ENCODE results near the gene LBH.

DNA sequence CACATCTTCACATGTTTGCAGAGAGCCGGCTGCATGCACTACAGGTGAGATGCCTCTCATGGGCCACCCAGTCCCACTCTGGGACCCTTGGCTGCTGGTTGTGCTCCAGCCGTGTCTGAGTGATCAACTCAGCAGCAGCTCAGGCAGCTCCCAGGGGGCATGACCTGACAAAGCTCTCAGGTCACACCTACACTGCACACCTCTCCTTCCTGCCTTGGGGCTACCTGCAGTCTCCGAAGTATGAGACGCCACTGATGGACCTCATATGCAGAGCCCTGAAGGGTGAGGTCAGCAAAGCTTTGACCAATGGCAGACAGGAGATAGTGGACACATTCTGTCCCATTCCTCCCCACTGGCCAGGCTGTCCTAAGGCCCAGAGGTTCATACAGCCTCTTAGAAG, 51.4 kb downstream of the LBH start:
- TF ChIP-seq EP300 (IDR thresholded peaks at IDR 0.05; ENCODE audit: low read depth) (no peak), POLR2A (IDR thresholded peaks at IDR 0.05) (no peak), POLR2AphosphoS5 (IDR thresholded peaks at IDR 0.05) (no peak)
- TF ChIP-seq, protein P1, sequence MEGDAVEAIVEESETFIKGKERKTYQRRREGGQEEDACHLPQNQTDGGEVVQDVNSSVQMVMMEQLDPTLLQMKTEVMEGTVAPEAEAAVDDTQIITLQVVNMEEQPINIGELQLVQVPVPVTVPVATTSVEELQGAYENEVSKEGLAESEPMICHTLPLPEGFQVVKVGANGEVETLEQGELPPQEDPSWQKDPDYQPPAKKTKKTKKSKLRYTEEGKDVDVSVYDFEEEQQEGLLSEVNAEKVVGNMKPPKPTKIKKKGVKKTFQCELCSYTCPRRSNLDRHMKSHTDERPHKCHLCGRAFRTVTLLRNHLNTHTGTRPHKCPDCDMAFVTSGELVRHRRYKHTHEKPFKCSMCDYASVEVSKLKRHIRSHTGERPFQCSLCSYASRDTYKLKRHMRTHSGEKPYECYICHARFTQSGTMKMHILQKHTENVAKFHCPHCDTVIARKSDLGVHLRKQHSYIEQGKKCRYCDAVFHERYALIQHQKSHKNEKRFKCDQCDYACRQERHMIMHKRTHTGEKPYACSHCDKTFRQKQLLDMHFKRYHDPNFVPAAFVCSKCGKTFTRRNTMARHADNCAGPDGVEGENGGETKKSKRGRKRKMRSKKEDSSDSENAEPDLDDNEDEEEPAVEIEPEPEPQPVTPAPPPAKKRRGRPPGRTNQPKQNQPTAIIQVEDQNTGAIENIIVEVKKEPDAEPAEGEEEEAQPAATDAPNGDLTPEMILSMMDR (IDR thresholded peaks at IDR 0.05) = no peak
